Spinal cord (tissue), 10 donors: ENCODE data around the gene MRPL50. TPM values are rescaled to one million over a fixed set of nuclear protein-coding genes. Genes with fewer than 3 reads are reported as not detected.

Experiments
- DNase-seq, 6 donors: peaks; one replicate each; pipeline versions ENCODE4 v3.0.0 to v3.0.0-alpha.2; 2013 to 2015; ENCODE audit warnings: low spot score in 6 of 6, low read depth in 4 of 6
- H3K27ac ChIP-seq: one replicate; pipeline ENCODE4 v1.5.1; 2013; ENCODE audit warnings: low read depth, low read length, control low read depth
- H3K27me3 ChIP-seq: one replicate; pipeline ENCODE4 v1.6.1; 2013; ENCODE audit warnings: low read length; ENCODE audit not compliant: control insufficient read depth, insufficient read depth
- H3K36me3 ChIP-seq: one replicate; pipeline ENCODE4 v1.6.1; 2013; ENCODE audit warnings: low read length; ENCODE audit not compliant: control insufficient read depth, insufficient read depth
- H3K4me1 ChIP-seq: one replicate; pipeline ENCODE4 v1.6.1; 2013; ENCODE audit warnings: low read length; ENCODE audit not compliant: control insufficient read depth, insufficient read depth
- H3K4me3 ChIP-seq: one replicate; pipeline ENCODE4 v1.5.1; 2013; ENCODE audit warnings: low read depth, low read length, control low read depth
- H3K9me3 ChIP-seq: one replicate; pipeline ENCODE4 v1.6.1; 2013; ENCODE audit warnings: low read length; ENCODE audit not compliant: control insufficient read depth, insufficient read depth
- WGBS: methylation state at CpG from one replicate; pipeline ENCODE4 v1.1.5; 2013; ENCODE audit warnings: missing lambda C conversion rate; ENCODE audit not compliant: insufficient coverage; 5-methylcytosine and 5-hydroxymethylcytosine counted together
- polyA plus RNA-seq, 2 donors: library from polyadenylated mRNA; unstranded; fragments of 120-200 nt; gene quantifications; one replicate each; pipeline ENCODE4 v1.2.1, GENCODE V29; 2013; ENCODE audit not compliant: insufficient read length in 2 of 2
- total RNA-seq, 2 donors: library from RNA; depleted of rRNA in 1 of 2; stranded (reverse); fragments of 120-200 nt in 1 of 2; fragments of >200 nt in 1 of 2; gene quantifications; one replicate each; pipeline versions ENCODE4 v1.2.3 to v1.2.4, GENCODE V29; 2013 to 2014
- donor health status: healthy.

The MRPL50 gene
- total and polyA plus RNA-seq, 4 donors, result 20.2 to 40.6 (median 24.8) TPM

GRCh38 chr9:101419863-101420262 lies 21.4 kb upstream of the MRPL50 start:
- Histone ChIP-seq H3K27ac (no peak overlapping the region), H3K4me3 (no peak overlapping the region), H3K36me3 (no peaks in the 10 kb centered on the region), H3K4me1 (no peaks in the 10 kb centered on the region), H3K9me3 (peaks cover 2% of the 10 kb centered on the region), H3K27me3 (no peaks in the 10 kb centered on the region)
- no peak for DNase-seq
- 100% methylated on average over 1 of the region's 2 CpGs for WGBS

GRCh38 chr9:101418518-101419430 lies 20.4 kb upstream of the MRPL50 start:
- 82% methylated on average over 5 of the region's 7 CpGs for WGBS
- H3K27ac ChIP-seq, result no peak overlapping the region

DNA sequence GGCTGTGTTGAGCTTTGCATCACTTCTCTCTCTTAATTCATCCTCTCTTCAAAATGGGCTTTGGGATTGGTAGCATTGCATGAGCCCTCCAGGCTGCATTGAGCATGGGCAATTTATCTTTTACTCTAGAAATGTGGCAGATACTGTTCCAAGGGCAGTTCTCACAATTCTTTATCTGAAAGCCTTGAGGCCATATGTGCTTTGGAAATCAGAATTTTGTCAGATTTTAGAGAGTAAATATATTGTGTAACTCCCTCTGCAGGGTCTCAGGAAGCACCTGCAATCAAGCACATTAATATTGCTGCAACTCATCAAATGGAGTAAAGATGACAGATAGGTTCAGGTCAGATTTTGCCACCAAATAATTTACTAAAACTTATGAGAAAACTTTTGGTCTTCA lies 19.6 kb upstream of the MRPL50 start:
- Histone ChIP-seq H3K4me1 (no peaks in the 10 kb centered on the region), H3K27ac (no peak overlapping the region), H3K27me3 (no peaks in the 10 kb centered on the region), H3K4me3 (no peak overlapping the region), H3K9me3 (peaks cover 2% of the 10 kb centered on the region), H3K36me3 (no peaks in the 10 kb centered on the region)
- DNase-seq, result no peak

More at GRCh38 chr9:101418518-101419430, 20.4 kb upstream of the MRPL50 start:
- no peak for DNase-seq
- Histone ChIP-seq H3K9me3 (peaks cover 2% of the 10 kb centered on the region), H3K4me3 (no peak overlapping the region), H3K27me3 (no peaks in the 10 kb centered on the region), H3K4me1 (no peaks in the 10 kb centered on the region), H3K36me3 (no peaks in the 10 kb centered on the region)

- Histone ChIP-seq H3K4me3 (no peak overlapping the region), H3K9me3 (peaks cover 2% of the 10 kb centered on the region), H3K27me3 (no peaks in the 10 kb centered on the region), H3K4me1 (no peaks in the 10 kb centered on the region), H3K36me3 (no peaks in the 10 kb centered on the region), H3K27ac (no peak overlapping the region)
- no peak for DNase-seq
These were observed 19.0 kb upstream of the MRPL50 start for GRCh38 chr9:101417389-101417788.

- Histone ChIP-seq H3K4me3 (no peak overlapping the region), H3K36me3 (no peaks in the 10 kb centered on the region), H3K4me1 (no peaks in the 10 kb centered on the region), H3K27ac (no peak overlapping the region), H3K27me3 (no peaks in the 10 kb centered on the region), H3K9me3 (peaks cover 2% of the 10 kb centered on the region)
- no peak for DNase-seq
These were observed 17.2 kb upstream of the MRPL50 start for GRCh38 chr9:101415578-101415977.

GRCh38 chr9:101414839-101415238 lies 16.4 kb upstream of the MRPL50 start:
- Histone ChIP-seq H3K27ac (no peak overlapping the region), H3K4me3 (no peak overlapping the region), H3K27me3 (no peaks in the 10 kb centered on the region), H3K4me1 (no peaks in the 10 kb centered on the region), H3K9me3 (peaks cover 2% of the 10 kb centered on the region), H3K36me3 (no peaks in the 10 kb centered on the region)
- no peak for DNase-seq

- no peak for DNase-seq
- H3K27me3 ChIP-seq, result no peaks in the 10 kb centered on the region
- H3K27ac ChIP-seq, result no peak overlapping the region
- H3K4me3 ChIP-seq, result no peak overlapping the region
- H3K9me3 ChIP-seq, result peaks cover 15% of the 10 kb centered on the region
- H3K36me3 ChIP-seq, result peaks cover 15% of the 10 kb centered on the region
- no CpG with 5 or more reads among the region's 4 CpGs for WGBS
- H3K4me1 ChIP-seq, result no peaks in the 10 kb centered on the region
These were observed 10.7 kb upstream of the MRPL50 start for GRCh38 chr9:101409079-101409477.

GRCh38 chr9:101408374-101409078 lies 10.1 kb upstream of the MRPL50 start:
- no peaks in the 10 kb centered on the region for H3K4me1 ChIP-seq
- H3K9me3 ChIP-seq, result peaks cover 15% of the 10 kb centered on the region
- H3K27ac ChIP-seq, result no peak overlapping the region
- WGBS, result no CpG with 5 or more reads among the region's 5 CpGs
- DNase-seq, result no peak
- peaks cover 15% of the 10 kb centered on the region for H3K36me3 ChIP-seq
- no peak overlapping the region for H3K4me3 ChIP-seq
- no peaks in the 10 kb centered on the region for H3K27me3 ChIP-seq

DNA sequence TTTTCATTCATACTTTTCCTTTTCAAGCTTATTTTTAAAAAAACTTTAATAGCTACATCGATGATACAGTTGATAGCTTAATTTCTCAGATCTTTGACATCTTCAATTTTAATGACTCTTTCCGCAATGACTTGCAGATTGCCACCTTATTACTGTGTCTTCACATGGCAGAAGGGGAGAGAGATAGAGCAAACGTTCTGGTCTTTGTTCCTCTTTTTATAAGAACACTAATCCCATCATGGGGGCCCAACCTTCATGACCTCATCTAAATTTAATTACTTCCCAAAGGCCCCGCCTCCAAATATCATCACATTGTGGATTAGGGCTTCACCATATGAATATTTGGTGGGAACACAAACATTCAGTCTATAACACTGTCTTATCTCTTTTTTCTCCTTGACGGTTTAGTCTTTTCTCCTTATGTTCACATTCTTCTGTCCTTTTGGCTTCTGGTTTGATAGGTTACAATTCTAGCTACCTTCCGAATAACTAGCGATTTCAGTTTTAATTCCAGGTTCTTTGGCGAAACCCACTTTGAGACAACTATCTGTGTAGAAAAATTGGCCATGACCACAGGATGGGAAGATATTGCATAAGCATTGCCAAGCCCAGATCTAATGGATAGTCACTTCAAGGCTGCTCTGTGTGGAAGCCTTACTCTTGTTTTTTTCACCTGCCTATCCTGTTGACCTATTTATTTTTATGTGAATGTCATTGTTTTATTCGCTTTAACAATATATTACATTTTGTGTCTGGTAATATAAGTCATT lies 5.3 kb upstream of the MRPL50 start:
- H3K9me3 ChIP-seq, result peaks cover 10% of the 10 kb centered on the region
- H3K36me3 ChIP-seq, result peaks cover 24% of the 10 kb centered on the region
- no peaks in the 10 kb centered on the region for H3K4me1 ChIP-seq
- H3K4me3 ChIP-seq, result no peak overlapping the region
- 67% methylated on average over 3 of the region's 9 CpGs for WGBS
- no peak overlapping the region for H3K27ac ChIP-seq
- no peaks in the 10 kb centered on the region for H3K27me3 ChIP-seq
- DNase-seq, result no peak
